GM12864 (cell line): ENCODE measurements around the gene P2RY6.

Experiments used
- DNase-seq: peaks from one replicate; pipeline ENCODE4 v3.0.0-alpha.2; 2011; ENCODE audit warnings: low read depth
- H3K4me3 ChIP-seq: 2 replicates; pipeline ENCODE4 v1.5.1; 2011; ENCODE audit warnings: mild to moderate bottlenecking, low read depth, low read length, control low read depth
- TF ChIP-seq, protein P1 (sequence below): IDR thresholded peaks from 2 replicates; pipeline ENCODE4 v1.5.1; 2011; ENCODE audit warnings: low read depth, mild to moderate bottlenecking, moderate library complexity, low read length, control low read depth, inconsistent platforms; ENCODE audit errors: missing control alignments

Gene P2RY6

GRCh38 chr11:73283276-73284000, 11.3 kb downstream of the P2RY6 start:
- TF ChIP-seq, protein P1, sequence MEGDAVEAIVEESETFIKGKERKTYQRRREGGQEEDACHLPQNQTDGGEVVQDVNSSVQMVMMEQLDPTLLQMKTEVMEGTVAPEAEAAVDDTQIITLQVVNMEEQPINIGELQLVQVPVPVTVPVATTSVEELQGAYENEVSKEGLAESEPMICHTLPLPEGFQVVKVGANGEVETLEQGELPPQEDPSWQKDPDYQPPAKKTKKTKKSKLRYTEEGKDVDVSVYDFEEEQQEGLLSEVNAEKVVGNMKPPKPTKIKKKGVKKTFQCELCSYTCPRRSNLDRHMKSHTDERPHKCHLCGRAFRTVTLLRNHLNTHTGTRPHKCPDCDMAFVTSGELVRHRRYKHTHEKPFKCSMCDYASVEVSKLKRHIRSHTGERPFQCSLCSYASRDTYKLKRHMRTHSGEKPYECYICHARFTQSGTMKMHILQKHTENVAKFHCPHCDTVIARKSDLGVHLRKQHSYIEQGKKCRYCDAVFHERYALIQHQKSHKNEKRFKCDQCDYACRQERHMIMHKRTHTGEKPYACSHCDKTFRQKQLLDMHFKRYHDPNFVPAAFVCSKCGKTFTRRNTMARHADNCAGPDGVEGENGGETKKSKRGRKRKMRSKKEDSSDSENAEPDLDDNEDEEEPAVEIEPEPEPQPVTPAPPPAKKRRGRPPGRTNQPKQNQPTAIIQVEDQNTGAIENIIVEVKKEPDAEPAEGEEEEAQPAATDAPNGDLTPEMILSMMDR: no peak
- no peak overlapping the region for H3K4me3 ChIP-seq
- DNase-seq: no peak

DNA sequence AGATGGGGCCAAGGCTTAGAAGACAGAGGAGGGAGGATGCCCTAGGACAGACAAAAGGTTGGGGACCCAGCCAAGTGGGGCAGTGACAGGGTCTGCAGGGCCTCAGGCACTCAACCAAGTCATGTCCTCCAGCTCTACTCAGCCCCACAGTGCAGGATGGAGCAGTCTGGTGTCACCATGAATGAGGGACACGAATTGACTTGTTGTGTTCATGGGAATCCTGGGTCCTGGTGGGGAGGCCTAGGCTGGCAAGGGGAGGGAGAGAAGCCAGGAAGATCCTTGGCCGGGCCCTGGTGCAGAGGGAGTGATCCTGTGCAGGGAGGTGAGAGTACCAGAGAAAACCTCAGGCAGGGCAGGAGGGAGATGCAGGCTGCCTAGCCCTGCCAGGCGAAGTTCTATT, 12.0 kb downstream of the P2RY6 start:
- no peak overlapping the region for H3K4me3 ChIP-seq
- TF ChIP-seq, protein P1: no peak

GRCh38 chr11:73285721-73286120, 13.6 kb downstream of the P2RY6 start:
- no peak overlapping the region for H3K4me3 ChIP-seq
- no peak for DNase-seq
- TF ChIP-seq, protein P1: no peak

More for the DNA sequence above, 12.0 kb downstream of the P2RY6 start:
- DNase-seq: no peak

- TF ChIP-seq, protein P1: no peak
- no peak for DNase-seq
- H3K4me3 ChIP-seq: no peak overlapping the region
Observed at GRCh38 chr11:73286240-73286810, 14.2 kb downstream of the P2RY6 start.

DNA sequence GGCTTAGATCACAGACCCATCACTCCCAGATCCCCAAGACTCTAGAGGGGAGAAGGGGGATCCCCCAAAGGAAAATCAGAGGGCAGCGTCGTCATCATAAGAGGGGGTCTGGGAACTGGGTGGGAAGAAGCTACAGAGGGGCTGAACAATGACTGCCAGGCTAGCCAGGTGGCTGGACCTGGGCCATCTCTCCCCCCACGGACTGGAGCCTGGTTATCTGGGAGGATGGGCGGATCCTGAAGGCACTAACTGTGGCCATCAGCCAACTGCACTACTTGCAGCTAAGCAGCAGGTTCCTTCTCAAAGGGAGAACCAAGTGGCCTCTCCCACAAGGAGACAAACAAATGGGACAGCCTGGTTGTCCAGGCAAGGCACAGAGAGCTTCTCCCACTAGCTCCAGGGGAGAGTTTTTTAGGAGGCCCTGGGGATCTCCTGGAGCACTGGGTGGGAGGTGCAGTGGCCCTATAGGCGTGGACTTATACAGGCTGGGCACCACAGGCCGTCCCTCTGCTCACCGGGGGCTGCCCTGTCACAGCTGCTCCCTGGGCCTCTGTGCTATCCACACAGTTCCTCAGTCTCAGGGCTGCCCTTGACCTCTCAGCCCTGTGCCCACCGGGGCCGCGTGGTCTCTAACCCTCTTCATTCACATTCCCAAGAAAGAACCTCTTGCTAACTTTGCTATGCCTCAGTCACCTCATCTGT, 15.4 kb downstream of the P2RY6 start:
- no peak for DNase-seq
- H3K4me3 ChIP-seq: no peak overlapping the region
- TF ChIP-seq, protein P1: no peak

DNA sequence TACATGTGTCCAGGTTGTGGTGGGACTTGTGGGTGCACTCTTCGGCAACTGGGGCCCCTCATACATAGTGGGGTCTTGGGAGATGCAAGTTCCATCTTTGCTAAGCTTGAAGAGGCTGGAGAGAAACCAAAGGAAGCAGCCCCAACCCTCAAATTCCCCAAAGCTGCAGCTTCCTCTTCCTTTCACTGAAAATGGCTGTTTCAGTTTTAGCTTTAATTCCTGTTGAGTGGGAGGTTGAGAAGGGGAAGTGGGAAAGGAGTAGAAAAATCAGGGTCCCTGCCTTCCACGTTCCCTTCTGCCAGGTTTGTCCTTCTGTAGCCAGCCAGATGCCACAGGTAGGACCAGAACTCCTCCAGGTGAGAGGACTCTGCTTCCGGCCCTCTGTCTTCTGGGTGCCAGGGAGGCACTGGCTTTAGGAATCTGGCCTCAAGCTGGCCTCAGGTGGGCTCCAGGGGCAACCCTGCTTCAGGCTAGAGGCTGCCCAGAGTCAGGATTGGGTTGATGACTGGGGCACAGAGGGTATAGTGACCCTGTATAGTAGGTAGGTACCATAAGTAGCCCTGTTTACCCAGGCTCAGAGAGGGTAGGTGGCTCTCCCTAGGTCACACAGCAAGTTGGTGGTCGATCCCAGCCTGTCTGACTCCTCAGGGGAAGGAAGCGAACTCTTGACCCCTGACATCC, 16.2 kb downstream of the P2RY6 start:
- TF ChIP-seq, protein P1: no peak
- H3K4me3 ChIP-seq: no peak overlapping the region
- no peak for DNase-seq
